Caco-2 (cell line): ENCODE results near the gene DHX15. TPM values are rescaled to one million over a fixed set of nuclear protein-coding genes. Genes with fewer than 3 reads are reported as not detected.
A peak's percentile ranks its signal among the peaks of the same experiment; 100 is the strongest.

ENCODE experiments used
- BruUV-seq: library from RNA; stranded (reverse); fragments of 400-500 nt; replicated peaks from 2 replicates; lab custom pipeline; 2021; lab: Mats Ljungman, UMichigan
- CTCF ChIA-PET: fragments of 300-600 bp; sonication (Branson Sonifier 250); formaldehyde crosslinking; loops from one replicate; lab custom pipeline; 2022; ENCODE audit warnings: antibody characterized with exemption; lab: Charles Lee
- POLR2A ChIA-PET: fragments of 300-600 bp; sonication (Branson Sonifier 250); formaldehyde crosslinking; loops from one replicate; lab custom pipeline; 2022; ENCODE audit warnings: antibody characterized with exemption; lab: Charles Lee
- DNase-seq, 2 experiments: peaks; one replicate each; pipeline versions ENCODE4 v3.0.0 to v3.0.0-alpha.2; 2020 to 2022
- H3K27me3 ChIP-seq: replicated peaks from 2 replicates; pipeline ENCODE4 v1.6.0; 2011; ENCODE audit warnings: low read length; ENCODE audit not compliant: control insufficient read depth, insufficient read depth
- H3K36me3 ChIP-seq: 2 replicates; pipeline ENCODE4 v1.5.1; 2011; ENCODE audit warnings: low read length; ENCODE audit not compliant: control insufficient read depth, insufficient read depth
- H3K4me1 ChIP-seq: fragments of 250-450 bp; sonication (Bioruptor Pico); 2 replicates; pipeline ENCODE4 v1.5.1; 2020; ENCODE audit warnings: mild to moderate bottlenecking
- H3K4me3 ChIP-seq: 2 replicates; pipeline ENCODE4 v1.5.1; 2011; ENCODE audit warnings: low read depth, mild to moderate bottlenecking, control low read depth, low read length
- H3K9me3 ChIP-seq: fragments of 250-450 bp; sonication (Bioruptor Pico); 2 replicates; pipeline ENCODE4 v1.5.1; 2020; ENCODE audit warnings: mild to moderate bottlenecking, moderate library complexity
- H3K27ac Mint-ChIP-seq: one replicate; pipeline ENCODE4 v1.8.0; 2022; ENCODE audit warnings: mixed read lengths; ENCODE audit not compliant: unreplicated experiment
- H3K27me3 Mint-ChIP-seq: one replicate; pipeline ENCODE4 v1.8.0; 2022; ENCODE audit warnings: mixed read lengths; ENCODE audit not compliant: insufficient read depth, unreplicated experiment
- H3K36me3 Mint-ChIP-seq: one replicate; pipeline ENCODE4 v1.8.0; 2022; ENCODE audit warnings: mild to moderate bottlenecking, mixed read lengths; ENCODE audit not compliant: insufficient read depth, unreplicated experiment
- H3K4me1 Mint-ChIP-seq: one replicate; pipeline ENCODE4 v1.8.0; 2022; ENCODE audit warnings: low read depth, mixed read lengths; ENCODE audit not compliant: unreplicated experiment
- H3K4me3 Mint-ChIP-seq: one replicate; pipeline ENCODE4 v1.8.0; 2022; ENCODE audit warnings: mild to moderate bottlenecking, moderate library complexity, mixed read lengths; ENCODE audit not compliant: unreplicated experiment
- H3K9me3 Mint-ChIP-seq: one replicate; pipeline ENCODE4 v1.8.0; 2022; ENCODE audit warnings: mixed read lengths; ENCODE audit not compliant: unreplicated experiment
- intact Hi-C: fragments of 100-400 bp; cut with micrococcal nuclease; formaldehyde crosslinking; loops from one replicate; pipeline ENCODE4 v1.10.0; 2022; ENCODE audit not compliant: unreplicated experiment
- total RNA-seq: library from RNA; stranded (reverse); gene quantifications from 2 replicates; pipeline ENCODE4 v1.2.3, GENCODE V29; 2022
- TF ChIP-seq, protein P1 (sequence below), 2 experiments: fragments of 200-600 bp in 1 of 2; IDR thresholded peaks; 1 replicate in 1 of 2; 2 replicates in 1 of 2; pipeline versions ENCODE4 v1.5.1 to v1.8.0; 2011 to 2022; ENCODE audit warnings: antibody characterized with exemption in 1 of 2, control low read depth in 1 of 2, inconsistent platforms in 1 of 2, low read depth in 1 of 2, low read length in 1 of 2, mild to moderate bottlenecking in 1 of 2, moderate library complexity in 1 of 2; ENCODE audit not compliant: insufficient read depth in 1 of 2, severe bottlenecking in 1 of 2, unreplicated experiment in 1 of 2

The DHX15 gene
- total RNA-seq, 1 experiment from 2014 or later, result 154 TPM

DNA sequence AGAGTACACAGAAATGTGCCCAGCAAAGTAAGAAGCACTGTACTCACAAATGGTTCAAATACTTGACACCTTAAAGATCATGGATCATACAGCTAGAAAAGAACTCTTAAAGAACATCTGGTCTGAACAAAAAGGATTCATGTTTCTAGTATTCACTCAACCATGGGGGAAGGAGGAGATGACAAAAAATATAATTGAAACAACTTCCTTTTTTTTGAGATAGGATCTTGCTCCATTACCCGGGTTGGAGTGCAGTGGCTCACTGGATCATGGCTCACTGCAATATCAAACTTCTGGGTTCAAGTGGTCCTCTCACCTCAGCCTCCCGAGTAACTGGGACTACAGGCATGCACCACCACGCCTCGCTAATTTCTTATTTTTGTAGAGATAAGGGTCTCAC, 6.0 kb downstream of the DHX15 start:
- no peaks in the 10 kb centered on the region for H3K27me3 ChIP-seq
- no peak overlapping the region for H3K4me3 Mint-ChIP-seq
- TF ChIP-seq, protein P1, sequence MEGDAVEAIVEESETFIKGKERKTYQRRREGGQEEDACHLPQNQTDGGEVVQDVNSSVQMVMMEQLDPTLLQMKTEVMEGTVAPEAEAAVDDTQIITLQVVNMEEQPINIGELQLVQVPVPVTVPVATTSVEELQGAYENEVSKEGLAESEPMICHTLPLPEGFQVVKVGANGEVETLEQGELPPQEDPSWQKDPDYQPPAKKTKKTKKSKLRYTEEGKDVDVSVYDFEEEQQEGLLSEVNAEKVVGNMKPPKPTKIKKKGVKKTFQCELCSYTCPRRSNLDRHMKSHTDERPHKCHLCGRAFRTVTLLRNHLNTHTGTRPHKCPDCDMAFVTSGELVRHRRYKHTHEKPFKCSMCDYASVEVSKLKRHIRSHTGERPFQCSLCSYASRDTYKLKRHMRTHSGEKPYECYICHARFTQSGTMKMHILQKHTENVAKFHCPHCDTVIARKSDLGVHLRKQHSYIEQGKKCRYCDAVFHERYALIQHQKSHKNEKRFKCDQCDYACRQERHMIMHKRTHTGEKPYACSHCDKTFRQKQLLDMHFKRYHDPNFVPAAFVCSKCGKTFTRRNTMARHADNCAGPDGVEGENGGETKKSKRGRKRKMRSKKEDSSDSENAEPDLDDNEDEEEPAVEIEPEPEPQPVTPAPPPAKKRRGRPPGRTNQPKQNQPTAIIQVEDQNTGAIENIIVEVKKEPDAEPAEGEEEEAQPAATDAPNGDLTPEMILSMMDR (IDR thresholded peaks at IDR 0.05; ENCODE audit: insufficient read depth in 1 of 2, low read depth in 1 of 2, low read length in 1 of 2, severe bottlenecking in 1 of 2, unreplicated experiment in 1 of 2), result no peak
- peaks cover 43% of the 10 kb centered on the region for H3K4me1 Mint-ChIP-seq
- POLR2A ChIA-PET, result no interaction called here
- intact Hi-C loops, result no loop called here
- no peak overlapping the region for H3K4me3 ChIP-seq
- H3K27me3 Mint-ChIP-seq, result no peaks in the 10 kb centered on the region
- no TSS peak for BruUV-seq
- peaks cover 90% of the 10 kb centered on the region for H3K36me3 Mint-ChIP-seq
- peaks cover 2% of the 10 kb centered on the region; the same call in 1 of the 2 replicates for H3K36me3 ChIP-seq
- no peak overlapping the region for H3K27ac Mint-ChIP-seq
- no peaks in the 10 kb centered on the region for H3K9me3 Mint-ChIP-seq
- H3K9me3 ChIP-seq, result no peaks in the 10 kb centered on the region
- DNase-seq, result no peak
- CTCF ChIA-PET, result no interaction called here
- peaks cover 45% of the 10 kb centered on the region for H3K4me1 ChIP-seq

- Histone ChIP-seq H3K36me3 (peaks cover 4% of the 10 kb centered on the region), H3K9me3 (no peaks in the 10 kb centered on the region), H3K4me3 (no peak overlapping the region), H3K27me3 (no peaks in the 10 kb centered on the region), H3K4me1 (peaks cover 31% of the 10 kb centered on the region)
- intact Hi-C loops, result no loop called here
- Mint-ChIP-seq H3K27me3 (no peaks in the 10 kb centered on the region), H3K9me3 (no peaks in the 10 kb centered on the region), H3K27ac (no peak overlapping the region), H3K4me1 (peaks cover 39% of the 10 kb centered on the region), H3K36me3 (peaks cover 94% of the 10 kb centered on the region), H3K4me3 (no peak overlapping the region)
- TF ChIP-seq, protein P1 (IDR thresholded peaks at IDR 0.05; ENCODE audit: insufficient read depth in 1 of 2, low read depth in 1 of 2, low read length in 1 of 2, severe bottlenecking in 1 of 2, unreplicated experiment in 1 of 2), result no peak
- ChIA-PET CTCF (no interaction called here), POLR2A (interaction anchor here (0.5 kb wide), 1 partner anchor 9 kb away, joined by 3 read pairs; no protein-coding TSS in a partner anchor)
- BruUV-seq, result no TSS peak
- no peak for DNase-seq
These were observed 8.1 kb downstream of the DHX15 start for GRCh38 chr4:24576276-24576675.

GRCh38 chr4:24574236-24574635, 10.1 kb downstream of the DHX15 start:
- no peak overlapping the region for H3K4me3 ChIP-seq
- CTCF ChIA-PET, result no interaction called here
- no TSS peak for BruUV-seq

More at GRCh38 chr4:24574236-24574635, 10.1 kb downstream of the DHX15 start:
- Mint-ChIP-seq H3K27me3 (no peaks in the 10 kb centered on the region), H3K27ac (no peak overlapping the region), H3K4me1 (peaks cover 45% of the 10 kb centered on the region), H3K4me3 (peak overlapping the region; percentile 44), H3K36me3 (peaks cover 94% of the 10 kb centered on the region), H3K9me3 (no peaks in the 10 kb centered on the region)
- intact Hi-C loops, result loop anchor here (1.0 kb wide), 2 partner anchors 9 to 10 kb away; partner anchors contain the start of gene DHX15
- Histone ChIP-seq H3K27me3 (no peaks in the 10 kb centered on the region), H3K9me3 (no peaks in the 10 kb centered on the region), H3K36me3 (peaks cover 4% of the 10 kb centered on the region), H3K4me1 (peaks cover 30% of the 10 kb centered on the region)
- DNase-seq, result no peak
- POLR2A ChIA-PET, result no interaction called here
- TF ChIP-seq, protein P1 (IDR thresholded peaks at IDR 0.05; ENCODE audit: insufficient read depth in 1 of 2, low read depth in 1 of 2, low read length in 1 of 2, severe bottlenecking in 1 of 2, unreplicated experiment in 1 of 2), result no peak
